Endothelial cell of umbilical vein (primary cell): ENCODE measurements around the gene PDIA4. TPM values are rescaled to one million over a fixed set of nuclear protein-coding genes. Genes with fewer than 3 reads are reported as not detected.

Experiments
- BruUV-seq: library from RNA; stranded (reverse); fragments of 400-500 nt; replicated peaks from 2 replicates; lab custom pipeline; 2021; lab: Mats Ljungman, UMichigan
- CTCF ChIA-PET: fragments of 300-600, 350-600 bp; sonication (Branson Sonifier 250); formaldehyde crosslinking; loops from one replicate; lab custom pipeline; 2021; ENCODE audit warnings: antibody characterized with exemption, inconsistent platforms; lab: Charles Lee
- POLR2A ChIA-PET: fragments of 300-600, 350-600 bp; sonication (Branson Sonifier 250); formaldehyde crosslinking; loops from one replicate; lab custom pipeline; 2021; ENCODE audit warnings: antibody characterized with exemption, inconsistent platforms; lab: Charles Lee
- DNase-seq: peaks from one replicate; pipeline ENCODE4 v3.0.0-alpha.2; 2011; ENCODE audit warnings: low read depth, low spot score
- FAIRE-seq: peaks from 2 replicates; lab custom pipeline; 2011; peaks lifted over from hg19 to GRCh38; lab: Jason Lieb, UNC
- H2AFZ ChIP-seq: 2 replicates; pipeline ENCODE4 v1.6.0; 2012; ENCODE audit warnings: low read depth, low read length, control low read depth, inconsistent platforms
- H3K27ac ChIP-seq: 2 replicates; pipeline ENCODE4 v1.5.1; 2011; ENCODE audit warnings: low read depth, mild to moderate bottlenecking, control low read depth, low read length, moderate library complexity; ENCODE audit not compliant: insufficient read depth
- H3K27me3 ChIP-seq, 2 experiments: 2 replicates each; pipeline versions ENCODE4 v1.6.0 to v1.6.1; 2011; ENCODE audit warnings: low read length in 2 of 2, mixed read lengths in 1 of 2; ENCODE audit not compliant: control insufficient read depth in 2 of 2, insufficient read depth in 2 of 2
- H3K36me3 ChIP-seq, 2 experiments: 2 replicates in 1 of 2; 3 replicates in 1 of 2; pipeline ENCODE4 v1.5.1; 2011; ENCODE audit warnings: low read length in 2 of 2, mild to moderate bottlenecking in 1 of 2, moderate library complexity in 1 of 2; ENCODE audit not compliant: control insufficient read depth in 2 of 2, insufficient read depth in 2 of 2; ENCODE audit errors: extremely low read depth in 1 of 2
- H3K4me1 ChIP-seq: 3 replicates; pipeline ENCODE4 v1.5.1; 2011; ENCODE audit warnings: mild to moderate bottlenecking, low read length; ENCODE audit not compliant: control insufficient read depth, insufficient read depth; ENCODE audit errors: extremely low read depth
- H3K4me2 ChIP-seq: 2 replicates; pipeline ENCODE4 v1.6.1; 2011; ENCODE audit warnings: low read length, control low read depth, mixed read lengths; ENCODE audit not compliant: insufficient read depth
- H3K4me3 ChIP-seq, 3 experiments: fragments of 200-600 bp in 1 of 3; sonication (generic), shearing (Covaris generic) in 1 of 3; replicated peaks in 1 of 3; 2 replicates each; pipeline ENCODE4 v1.5.1; 2011 to 2016; ENCODE audit warnings: control low read depth in 3 of 3, low read length in 3 of 3, mild to moderate bottlenecking in 2 of 3, inconsistent platforms in 1 of 3, low read depth in 1 of 3, moderate library complexity in 1 of 3; ENCODE audit not compliant: insufficient read depth in 1 of 3
- H3K79me2 ChIP-seq: 2 replicates; pipeline ENCODE4 v1.6.0; 2012; ENCODE audit warnings: low read length, inconsistent platforms; ENCODE audit not compliant: control insufficient read depth, insufficient read depth
- H3K9ac ChIP-seq: replicated peaks from 2 replicates; pipeline ENCODE3; 2011; ENCODE audit warnings: low read length, control low read depth; ENCODE audit not compliant: insufficient read depth; ENCODE audit errors: extremely low read depth
- H3K9me1 ChIP-seq: replicated peaks from 3 replicates; pipeline ENCODE4 v1.6.0; 2011; ENCODE audit warnings: mild to moderate bottlenecking, low read length; ENCODE audit not compliant: control insufficient read depth, insufficient read depth; ENCODE audit errors: extremely low read depth
- H3K9me3 ChIP-seq: replicated peaks from 2 replicates; pipeline ENCODE4 v1.5.1; 2012; ENCODE audit warnings: low read length, inconsistent platforms; ENCODE audit not compliant: control insufficient read depth, insufficient read depth
- H4K20me1 ChIP-seq: replicated peaks from 2 replicates; pipeline ENCODE3; 2011; ENCODE audit warnings: mild to moderate bottlenecking, low read length; ENCODE audit not compliant: control insufficient read depth, insufficient read depth; ENCODE audit errors: extremely low read depth
- EZH2 ChIP-seq: IDR thresholded peaks from 2 replicates; pipeline ENCODE4 v1.6.1; 2012; ENCODE audit warnings: borderline replicate concordance, low read depth, mild to moderate bottlenecking, moderate library complexity, low read length, inconsistent platforms; ENCODE audit not compliant: severe bottlenecking
- GATA2 ChIP-seq: IDR thresholded peaks from 2 replicates; pipeline ENCODE4 v1.7.0; 2011; ENCODE audit warnings: low read depth, mild to moderate bottlenecking, moderate library complexity, mixed read lengths, low read length; ENCODE audit not compliant: insufficient read length, insufficient read depth
- JUN ChIP-seq: IDR thresholded peaks from 2 replicates; pipeline ENCODE4 v1.6.1; 2011; ENCODE audit warnings: borderline replicate concordance, low read depth; ENCODE audit not compliant: insufficient read length, insufficient read depth
- MYC ChIP-seq: IDR thresholded peaks from one replicate; pipeline ENCODE4 v1.6.1; 2011; ENCODE audit warnings: mild to moderate bottlenecking, low read depth, low read length
- POLR2A ChIP-seq: IDR thresholded peaks from 2 replicates; pipeline ENCODE4 v1.6.1; 2012; ENCODE audit warnings: low read depth, mild to moderate bottlenecking, control low read depth, low read length
- dilution Hi-C: fragments of 300-500 bp; cut with MboI; formaldehyde crosslinking; loops from one replicate; pipeline ENCODE4 v1.15.0; 2019; ENCODE audit warnings: low sequenced_read_pairs; ENCODE audit not compliant: extremely low pct_ligation_motif_present
- intact Hi-C: fragments of 100-400 bp; cut with micrococcal nuclease; formaldehyde crosslinking; loops from one replicate; pipeline ENCODE4 v1.10.0; 2022
- polyA plus RNA-seq, 4 experiments: library from polyadenylated mRNA; depleted of rRNA in 3 of 4; stranded (reverse) in 3 of 4; unstranded in 1 of 4; fragments of >200 nt; gene quantifications; 2 replicates each; pipeline versions ENCODE4 v1.2.1 to v1.2.3, GENCODE V29; 2011 to 2012; ENCODE audit warnings: missing spikeins in 1 of 4
- total RNA-seq: library from RNA; stranded (reverse); gene quantifications from 2 replicates; pipeline ENCODE4 v1.2.3, GENCODE V29; 2021

The PDIA4 gene
- total and polyA plus RNA-seq, 2 donors (not counting 3 experiments of a cell fraction or from before 2014, with no cell fraction given) = 217 to 308 TPM

DNA sequence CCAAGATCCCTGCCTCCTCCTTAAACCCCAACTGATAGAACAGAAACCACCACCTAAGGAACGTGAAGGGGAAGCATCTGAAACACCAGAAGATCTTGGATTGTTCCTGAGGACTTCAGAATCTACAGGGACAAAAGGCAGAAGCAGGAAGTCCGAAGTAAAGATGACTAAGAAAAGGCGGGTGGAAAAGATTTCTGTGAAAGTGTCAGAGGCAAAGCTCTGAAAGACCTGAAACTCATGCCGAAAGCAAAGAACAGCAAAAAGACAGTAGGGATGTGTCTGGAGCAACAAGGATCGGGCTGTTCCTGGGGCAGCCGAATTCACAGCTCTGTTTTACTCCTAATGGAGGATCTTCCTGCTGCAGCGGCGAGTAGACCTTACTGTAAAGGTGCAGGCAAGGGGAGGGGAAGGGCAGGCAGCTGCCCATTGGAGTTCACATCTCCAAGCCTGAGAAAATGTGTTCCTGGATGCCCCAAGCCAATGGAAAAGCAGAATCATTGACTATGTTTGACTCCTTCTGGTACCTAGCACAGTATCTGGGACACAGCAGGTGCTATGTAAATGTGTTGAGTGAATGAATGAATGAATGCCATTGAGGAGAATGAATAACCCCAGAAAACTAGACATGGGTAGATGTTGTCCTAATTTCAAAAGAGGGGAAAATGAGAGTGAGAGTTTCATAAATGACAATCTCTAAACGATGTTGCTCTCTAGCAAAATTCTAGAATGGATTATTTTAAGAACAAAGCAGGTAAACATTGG is 40.4 kb downstream of the PDIA4 start:
- H3K36me3 ChIP-seq = no peaks in the 10 kb centered on the region
- peak overlapping the region; percentile 32 for H3K27ac ChIP-seq
- POLR2A ChIA-PET = no interaction called here
- peak overlapping the region; percentile 75 for H3K4me2 ChIP-seq
- intact Hi-C loops = loop anchor here (1.0 kb wide), 6 partner anchors 22 to 289 kb away; partner anchors contain the start of gene PDIA4
- H3K9me3 ChIP-seq = no peaks in the 10 kb centered on the region
- H3K27me3 ChIP-seq = peaks cover 0 to 10% of the 10 kb centered on the region in 2 experiments
- TF ChIP-seq POLR2A = no peak
- TF ChIP-seq JUN = no peak
- TF ChIP-seq EZH2 = no peak
- TF ChIP-seq GATA2 = no peak
- no peak for TF ChIP-seq MYC
- H3K9me1 ChIP-seq = no peaks in the 10 kb centered on the region
- no peak for DNase-seq
- H3K79me2 ChIP-seq = no peaks in the 10 kb centered on the region
- H3K4me1 ChIP-seq = peaks cover 9% of the 10 kb centered on the region
- no peak for FAIRE-seq
- CTCF ChIA-PET = interaction anchor here (0.8 to 1.8 kb wide), 5 partner anchors 18 to 322 kb away, joined by 3 to 18 read pairs (median 3); partner anchors contain the start of gene ZNF398
- TSS peak; percentile 83 for BruUV-seq
- H2AFZ ChIP-seq = peak overlapping the region; percentile 60
- peak overlapping the region; percentile 21 to 63 (median 56) for H3K4me3 ChIP-seq
- no peaks in the 10 kb centered on the region for H4K20me1 ChIP-seq
- dilution Hi-C loops = no loop called here
- H3K9ac ChIP-seq = peak overlapping the region; percentile 48
